ENCODE data around the gene MAGED4B.
"Not testable (repeated sequence)": the region's sequence is repeated elsewhere in the genome, so short reads cannot be mapped to it uniquely, and the experiment has no call there.

The MAGED4B gene
- 0 reads per million in 3 donors for total RNA-seq

GRCh38 chrX:52068666-52069640, at the start of gene MAGED4B:
MAGED4B (minus strand) TSS chrX:52069183; CDS start chrX:52068172, 1,011 bp downstream.
- H3K9me3 ChIP-seq (ENCODE audit: control insufficient read depth, low read length); H3K4me3 ChIP-seq (ENCODE audit: insufficient read depth, low read depth, low read length, poor library complexity, severe bottlenecking); H3K27me3 ChIP-seq (replicated peaks; ENCODE audit: control insufficient read depth, insufficient read depth, low read length, poor library complexity, severe bottlenecking); H3K27ac ChIP-seq (ENCODE audit: insufficient read depth, low read length, poor library complexity, severe bottlenecking); DNase-seq; H3K36me3 ChIP-seq (ENCODE audit: control insufficient read depth, insufficient read depth, low read length); H3K4me1 ChIP-seq (ENCODE audit: control insufficient read depth, insufficient read depth, low read length, poor library complexity, severe bottlenecking): not testable (repeated sequence)

- no peak overlapping the region for H3K4me3 ChIP-seq (ENCODE audit: insufficient read depth, low read depth, low read length, poor library complexity, severe bottlenecking)
- no peaks in the 10 kb centered on the region for H3K9me3 ChIP-seq (ENCODE audit: control insufficient read depth, low read length)
- H3K36me3 ChIP-seq (ENCODE audit: control insufficient read depth, insufficient read depth, low read length) = no peaks in the 10 kb centered on the region
- no peak overlapping the region for H3K27ac ChIP-seq (ENCODE audit: insufficient read depth, low read length, poor library complexity, severe bottlenecking)
- no peaks in the 10 kb centered on the region for H3K4me1 ChIP-seq (ENCODE audit: control insufficient read depth, insufficient read depth, low read length, poor library complexity, severe bottlenecking)
- no peak for DNase-seq
- no peaks in the 10 kb centered on the region for H3K27me3 ChIP-seq (replicated peaks; ENCODE audit: control insufficient read depth, insufficient read depth, low read length, poor library complexity, severe bottlenecking)
These were observed 49.3 kb upstream of the MAGED4B start for GRCh38 chrX:52118262-52118661.

GRCh38 chrX:52082578-52082977, 13.6 kb upstream of the MAGED4B start:
- no peaks in the 10 kb centered on the region for H3K36me3 ChIP-seq (ENCODE audit: control insufficient read depth, insufficient read depth, low read length)
- H3K27ac ChIP-seq (ENCODE audit: insufficient read depth, low read length, poor library complexity, severe bottlenecking) = no peak overlapping the region
- no peak for DNase-seq

GRCh38 chrX:52078131-52078530, 9.1 kb upstream of the MAGED4B start:
- Histone ChIP-seq H3K36me3 (ENCODE audit: control insufficient read depth, insufficient read depth, low read length) (no peaks in the 10 kb centered on the region), H3K9me3 (ENCODE audit: control insufficient read depth, low read length) (no peaks in the 10 kb centered on the region), H3K27ac (ENCODE audit: insufficient read depth, low read length, poor library complexity, severe bottlenecking) (no peak overlapping the region), H3K4me3 (ENCODE audit: insufficient read depth, low read depth, low read length, poor library complexity, severe bottlenecking) (no peak overlapping the region), H3K27me3 (replicated peaks; ENCODE audit: control insufficient read depth, insufficient read depth, low read length, poor library complexity, severe bottlenecking) (no peaks in the 10 kb centered on the region), H3K4me1 (ENCODE audit: control insufficient read depth, insufficient read depth, low read length, poor library complexity, severe bottlenecking) (no peaks in the 10 kb centered on the region)
- no peak for DNase-seq

More at GRCh38 chrX:52082578-52082977, 13.6 kb upstream of the MAGED4B start:
- H3K4me3 ChIP-seq (ENCODE audit: insufficient read depth, low read depth, low read length, poor library complexity, severe bottlenecking) = no peak overlapping the region
- no peaks in the 10 kb centered on the region for H3K27me3 ChIP-seq (replicated peaks; ENCODE audit: control insufficient read depth, insufficient read depth, low read length, poor library complexity, severe bottlenecking)
- no peaks in the 10 kb centered on the region for H3K4me1 ChIP-seq (ENCODE audit: control insufficient read depth, insufficient read depth, low read length, poor library complexity, severe bottlenecking)
- no peaks in the 10 kb centered on the region for H3K9me3 ChIP-seq (ENCODE audit: control insufficient read depth, low read length)

- H3K4me1 ChIP-seq (ENCODE audit: control insufficient read depth, insufficient read depth, low read length, poor library complexity, severe bottlenecking); H3K36me3 ChIP-seq (ENCODE audit: control insufficient read depth, insufficient read depth, low read length); H3K4me3 ChIP-seq (ENCODE audit: insufficient read depth, low read depth, low read length, poor library complexity, severe bottlenecking); H3K9me3 ChIP-seq (ENCODE audit: control insufficient read depth, low read length); DNase-seq; H3K27ac ChIP-seq (ENCODE audit: insufficient read depth, low read length, poor library complexity, severe bottlenecking); H3K27me3 ChIP-seq (replicated peaks; ENCODE audit: control insufficient read depth, insufficient read depth, low read length, poor library complexity, severe bottlenecking): not testable (repeated sequence)
These were observed 26.7 kb downstream of the MAGED4B start for GRCh38 chrX:52042288-52042687.

GRCh38 chrX:52034211-52034610, 34.8 kb downstream of the MAGED4B start:
- H3K36me3 ChIP-seq (ENCODE audit: control insufficient read depth, insufficient read depth, low read length) = no peaks in the 10 kb centered on the region
- no peak overlapping the region for H3K4me3 ChIP-seq (ENCODE audit: insufficient read depth, low read depth, low read length, poor library complexity, severe bottlenecking)
- H3K27ac ChIP-seq (ENCODE audit: insufficient read depth, low read length, poor library complexity, severe bottlenecking) = no peak overlapping the region
- H3K27me3 ChIP-seq (replicated peaks; ENCODE audit: control insufficient read depth, insufficient read depth, low read length, poor library complexity, severe bottlenecking) = no peaks in the 10 kb centered on the region
- DNase-seq = no peak
- H3K9me3 ChIP-seq (ENCODE audit: control insufficient read depth, low read length) = no peaks in the 10 kb centered on the region
- no peaks in the 10 kb centered on the region for H3K4me1 ChIP-seq (ENCODE audit: control insufficient read depth, insufficient read depth, low read length, poor library complexity, severe bottlenecking)

GRCh38 chrX:52031371-52031770, 37.6 kb downstream of the MAGED4B start:
- no peak overlapping the region for H3K27ac ChIP-seq (ENCODE audit: insufficient read depth, low read length, poor library complexity, severe bottlenecking)
- H3K9me3 ChIP-seq (ENCODE audit: control insufficient read depth, low read length) = no peaks in the 10 kb centered on the region
- H3K4me1 ChIP-seq (ENCODE audit: control insufficient read depth, insufficient read depth, low read length, poor library complexity, severe bottlenecking) = no peaks in the 10 kb centered on the region
- H3K36me3 ChIP-seq (ENCODE audit: control insufficient read depth, insufficient read depth, low read length) = no peaks in the 10 kb centered on the region
- DNase-seq = no peak
- no peak overlapping the region for H3K4me3 ChIP-seq (ENCODE audit: insufficient read depth, low read depth, low read length, poor library complexity, severe bottlenecking)
- no peaks in the 10 kb centered on the region for H3K27me3 ChIP-seq (replicated peaks; ENCODE audit: control insufficient read depth, insufficient read depth, low read length, poor library complexity, severe bottlenecking)

GRCh38 chrX:52015794-52016193, 53.2 kb downstream of the MAGED4B start:
- no peaks in the 10 kb centered on the region for H3K36me3 ChIP-seq (ENCODE audit: control insufficient read depth, insufficient read depth, low read length)
- no peaks in the 10 kb centered on the region for H3K4me1 ChIP-seq (ENCODE audit: control insufficient read depth, insufficient read depth, low read length, poor library complexity, severe bottlenecking)
- H3K27ac ChIP-seq (ENCODE audit: insufficient read depth, low read length, poor library complexity, severe bottlenecking) = no peak overlapping the region
- no peak overlapping the region for H3K4me3 ChIP-seq (ENCODE audit: insufficient read depth, low read depth, low read length, poor library complexity, severe bottlenecking)
- no peaks in the 10 kb centered on the region for H3K9me3 ChIP-seq (ENCODE audit: control insufficient read depth, low read length)
- no peak for DNase-seq
- H3K27me3 ChIP-seq (replicated peaks; ENCODE audit: control insufficient read depth, insufficient read depth, low read length, poor library complexity, severe bottlenecking) = no peaks in the 10 kb centered on the region

Measured in effector memory CD4-positive, alpha-beta T cell (primary cell).